PFSK-1 (cell line): ENCODE results near the gene CLIP3.
A peak's percentile ranks its signal among the peaks of the same experiment; 100 is the strongest.

Experiments used
- FOXP2 ChIP-seq: optimal IDR thresholded peaks from 2 replicates; pipeline ENCODE3; 2011; ENCODE audit warnings: borderline replicate concordance, control low read depth, inconsistent platforms; ENCODE audit not compliant: insufficient read depth; ENCODE audit errors: extremely low read length, extremely low read depth
- POLR2AphosphoS5 ChIP-seq: IDR thresholded peaks from 2 replicates; pipeline ENCODE4 v1.6.1; 2012; ENCODE audit warnings: low read depth, mild to moderate bottlenecking, control low read depth, low read length, moderate library complexity
- SIN3A ChIP-seq: IDR thresholded peaks from 2 replicates; pipeline ENCODE4 v1.6.1; 2012; ENCODE audit warnings: mild to moderate bottlenecking, low read length, moderate library complexity, borderline replicate concordance; ENCODE audit not compliant: insufficient read depth
- TAF1 ChIP-seq: IDR thresholded peaks from 2 replicates; pipeline ENCODE4 v1.6.1; 2012; ENCODE audit warnings: low read length, control low read depth, borderline replicate concordance; ENCODE audit not compliant: insufficient read depth
- TF ChIP-seq, protein P1 (sequence below), 2 experiments: IDR thresholded peaks; 2 replicates each; pipeline versions ENCODE4 v1.6.1 to v1.8.0; 2011 to 2012; ENCODE audit warnings: low read depth in 2 of 2, low read length in 2 of 2, control low read depth in 1 of 2, inconsistent platforms in 1 of 2, mild to moderate bottlenecking in 1 of 2, moderate library complexity in 1 of 2; ENCODE audit not compliant: insufficient read depth in 1 of 2

The CLIP3 gene

DNA sequence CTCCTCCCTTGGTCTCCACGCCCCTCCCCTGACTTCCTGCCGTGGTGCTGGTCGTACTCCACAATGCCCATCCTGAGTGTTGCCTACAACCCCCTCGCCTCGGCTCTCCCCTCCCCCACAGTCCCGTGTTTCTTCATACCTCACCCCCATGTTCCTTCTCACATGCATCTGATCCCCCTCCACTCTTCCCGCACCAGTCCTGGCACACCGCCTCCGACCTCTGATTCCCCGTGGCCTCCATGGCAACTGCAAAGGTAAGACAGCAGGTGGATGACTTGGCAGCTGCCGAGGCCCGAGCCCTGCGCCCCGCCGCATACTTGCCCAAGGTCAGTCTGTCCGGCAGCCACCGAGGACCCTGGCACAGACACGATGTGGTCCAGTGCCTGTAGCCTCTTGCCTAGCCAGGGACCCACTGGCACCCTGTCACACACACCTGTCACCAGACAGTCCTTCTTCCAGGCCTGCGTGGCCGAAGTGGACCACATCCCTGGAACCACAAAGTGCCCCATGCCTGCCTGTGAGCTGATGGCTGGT, 53.8 kb downstream of the CLIP3 start:
- TF ChIP-seq SIN3A (no peak), FOXP2 (no peak), POLR2AphosphoS5 (no peak), TAF1 (no peak)
- TF ChIP-seq, protein P1, sequence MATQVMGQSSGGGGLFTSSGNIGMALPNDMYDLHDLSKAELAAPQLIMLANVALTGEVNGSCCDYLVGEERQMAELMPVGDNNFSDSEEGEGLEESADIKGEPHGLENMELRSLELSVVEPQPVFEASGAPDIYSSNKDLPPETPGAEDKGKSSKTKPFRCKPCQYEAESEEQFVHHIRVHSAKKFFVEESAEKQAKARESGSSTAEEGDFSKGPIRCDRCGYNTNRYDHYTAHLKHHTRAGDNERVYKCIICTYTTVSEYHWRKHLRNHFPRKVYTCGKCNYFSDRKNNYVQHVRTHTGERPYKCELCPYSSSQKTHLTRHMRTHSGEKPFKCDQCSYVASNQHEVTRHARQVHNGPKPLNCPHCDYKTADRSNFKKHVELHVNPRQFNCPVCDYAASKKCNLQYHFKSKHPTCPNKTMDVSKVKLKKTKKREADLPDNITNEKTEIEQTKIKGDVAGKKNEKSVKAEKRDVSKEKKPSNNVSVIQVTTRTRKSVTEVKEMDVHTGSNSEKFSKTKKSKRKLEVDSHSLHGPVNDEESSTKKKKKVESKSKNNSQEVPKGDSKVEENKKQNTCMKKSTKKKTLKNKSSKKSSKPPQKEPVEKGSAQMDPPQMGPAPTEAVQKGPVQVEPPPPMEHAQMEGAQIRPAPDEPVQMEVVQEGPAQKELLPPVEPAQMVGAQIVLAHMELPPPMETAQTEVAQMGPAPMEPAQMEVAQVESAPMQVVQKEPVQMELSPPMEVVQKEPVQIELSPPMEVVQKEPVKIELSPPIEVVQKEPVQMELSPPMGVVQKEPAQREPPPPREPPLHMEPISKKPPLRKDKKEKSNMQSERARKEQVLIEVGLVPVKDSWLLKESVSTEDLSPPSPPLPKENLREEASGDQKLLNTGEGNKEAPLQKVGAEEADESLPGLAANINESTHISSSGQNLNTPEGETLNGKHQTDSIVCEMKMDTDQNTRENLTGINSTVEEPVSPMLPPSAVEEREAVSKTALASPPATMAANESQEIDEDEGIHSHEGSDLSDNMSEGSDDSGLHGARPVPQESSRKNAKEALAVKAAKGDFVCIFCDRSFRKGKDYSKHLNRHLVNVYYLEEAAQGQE (IDR thresholded peaks at IDR 0.05; ENCODE audit: insufficient read depth in 1 of 2, low read depth in 2 of 2, low read length in 2 of 2) = no peak

DNA sequence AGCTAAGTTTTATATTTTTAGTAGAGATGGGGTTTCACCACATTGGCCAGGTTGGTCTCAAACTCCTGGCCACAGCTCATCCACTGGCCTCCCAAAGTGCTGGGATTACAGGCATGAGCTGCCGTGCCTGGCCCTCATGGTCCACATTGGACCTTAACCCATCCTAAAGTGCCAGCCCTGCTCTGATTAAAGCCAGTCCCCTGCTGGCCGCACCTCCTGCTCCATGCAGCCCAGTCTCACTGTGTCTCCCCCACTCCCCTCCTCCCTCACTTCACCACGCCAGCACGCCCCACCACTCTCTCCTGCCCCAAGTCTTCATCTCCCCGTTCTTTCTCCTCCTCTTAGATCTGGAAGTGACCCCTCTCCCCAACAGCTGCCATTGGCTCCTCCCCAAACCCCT, 54.4 kb downstream of the CLIP3 start:
- TF ChIP-seq FOXP2 (no peak), POLR2AphosphoS5 (no peak), SIN3A (no peak), TAF1 (no peak)
- TF ChIP-seq, protein P1 (IDR thresholded peaks at IDR 0.05; ENCODE audit: insufficient read depth in 1 of 2, low read depth in 2 of 2, low read length in 2 of 2) = no peak

DNA sequence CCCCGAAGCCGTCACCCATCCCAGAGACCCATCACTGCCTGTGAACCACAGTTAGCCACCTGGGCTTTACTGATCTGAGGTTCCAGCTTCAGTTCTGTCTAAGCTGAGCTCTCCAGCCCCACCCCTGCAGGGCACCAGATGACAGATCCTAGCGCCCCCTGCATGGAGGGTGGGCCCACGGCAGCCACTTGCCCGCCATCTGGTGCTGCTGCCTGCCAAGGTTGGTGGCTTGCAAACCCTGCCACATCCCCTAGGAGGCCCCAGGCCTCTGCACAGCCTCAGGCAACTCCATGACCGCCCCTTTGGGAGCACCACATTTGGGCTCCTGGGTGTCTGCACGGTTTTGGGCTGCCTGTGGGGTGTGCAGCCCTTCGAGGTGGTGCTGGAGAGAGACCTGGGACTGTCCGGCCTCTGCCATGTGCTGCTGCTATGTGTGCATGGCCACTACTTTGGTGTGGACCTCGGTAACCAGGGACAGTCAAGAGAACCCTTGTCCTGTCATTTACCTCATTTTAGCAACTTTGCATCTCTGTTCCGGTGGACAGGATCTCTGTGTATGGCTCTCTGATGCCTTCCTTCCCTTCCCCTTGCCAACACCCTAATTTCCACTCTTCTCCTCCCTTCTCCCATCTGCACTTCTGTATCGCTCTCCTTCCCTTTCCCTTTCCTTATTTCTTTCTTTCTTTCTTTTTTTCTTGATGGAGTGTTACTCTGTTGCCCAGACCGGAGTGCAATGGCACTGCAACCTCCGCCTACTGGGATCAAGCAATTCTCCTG, 55.0 kb downstream of the CLIP3 start:
- TF ChIP-seq TAF1 = no peak
- no peak for TF ChIP-seq SIN3A
- TF ChIP-seq POLR2AphosphoS5 = no peak
- TF ChIP-seq, protein P1 (IDR thresholded peaks at IDR 0.05; ENCODE audit: insufficient read depth in 1 of 2, low read depth in 2 of 2, low read length in 2 of 2) = no peak
- TF ChIP-seq FOXP2 = no peak

DNA sequence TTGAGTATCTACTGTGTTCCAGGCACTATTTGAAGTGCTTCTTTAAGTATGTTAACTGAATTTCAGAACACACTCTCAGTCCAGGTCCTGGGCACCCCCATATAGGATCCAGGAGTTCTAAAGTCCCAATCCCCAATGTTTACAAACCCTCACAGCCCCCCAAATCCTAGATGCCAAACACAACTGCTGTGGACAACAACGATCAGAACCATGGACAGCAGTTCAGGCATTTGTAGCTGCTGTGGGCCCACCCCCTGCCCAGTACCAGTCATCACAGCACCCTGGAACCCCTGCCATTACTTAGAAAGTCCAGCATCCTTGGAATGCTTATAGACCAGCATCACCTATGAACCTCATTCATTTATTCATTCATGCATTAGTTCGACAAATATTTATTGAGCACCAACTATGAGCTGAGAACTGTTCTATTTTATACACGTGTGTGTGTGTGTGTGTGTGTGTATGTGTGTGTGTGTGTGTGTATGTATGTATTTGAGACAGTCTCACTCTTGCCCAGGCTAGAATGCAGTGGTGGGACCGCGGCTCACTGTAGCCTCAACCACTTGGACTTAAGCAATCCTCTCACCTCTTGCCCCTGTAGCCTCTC, 57.0 kb downstream of the CLIP3 start:
- TF ChIP-seq, protein P1 (IDR thresholded peaks at IDR 0.05; ENCODE audit: insufficient read depth in 1 of 2, low read depth in 2 of 2, low read length in 2 of 2) = peak; percentile 94 to 99
- TF ChIP-seq FOXP2 = no peak
